Measurements from ENCODE around the gene DNAJB6. TPM values are rescaled to one million over a fixed set of nuclear protein-coding genes. Genes with fewer than 3 reads are reported as not detected.
A peak's percentile ranks its signal among the peaks of the same experiment; 100 is the strongest.

Gene DNAJB6
- total RNA-seq, 1 donor from 2014 or later: 103 TPM

- no peak for TF ChIP-seq CTCF (IDR thresholded peaks at IDR 0.05)
- Histone ChIP-seq H3K27me3 (ENCODE audit: low read depth) (no peaks in the 10 kb centered on the region), H3K36me3 (peaks cover 49% of the 10 kb centered on the region), H3K27ac (no peak overlapping the region), H3K4me1 (peaks cover 5% of the 10 kb centered on the region), H3K9me3 (no peaks in the 10 kb centered on the region), H3K4me3 (no peak overlapping the region)
- DNase-seq (no peak), ATAC-seq (no peak)
- intact Hi-C loops (cut with DNase I): no loop called here
These were observed 42.7 kb downstream of the DNAJB6 start for GRCh38 chr7:157379493-157379892.

GRCh38 chr7:157380416-157380815 is 43.6 kb downstream of the DNAJB6 start:
- Histone ChIP-seq H3K36me3 (peaks cover 57% of the 10 kb centered on the region), H3K4me1 (peaks cover 5% of the 10 kb centered on the region), H3K4me3 (no peak overlapping the region), H3K9me3 (no peaks in the 10 kb centered on the region), H3K27me3 (ENCODE audit: low read depth) (no peaks in the 10 kb centered on the region), H3K27ac (no peak overlapping the region)
- intact Hi-C loops (cut with DNase I): no loop called here
- TF ChIP-seq CTCF (IDR thresholded peaks at IDR 0.05): no peak
- ATAC-seq: no peak
- DNase-seq: no peak

GRCh38 chr7:157383868-157384267 is 47.1 kb downstream of the DNAJB6 start:
- no peaks in the 10 kb centered on the region for H3K4me1 ChIP-seq
- no peak for DNase-seq
- peaks cover 58% of the 10 kb centered on the region for H3K36me3 ChIP-seq
- no peak overlapping the region for H3K4me3 ChIP-seq
- no peaks in the 10 kb centered on the region for H3K9me3 ChIP-seq
- no peak for ATAC-seq
- H3K27me3 ChIP-seq (ENCODE audit: low read depth): no peaks in the 10 kb centered on the region
- TF ChIP-seq CTCF (IDR thresholded peaks at IDR 0.05): no peak
- H3K27ac ChIP-seq: no peak overlapping the region
- intact Hi-C loops (cut with DNase I): no loop called here

- Histone ChIP-seq H3K4me3 (no peak overlapping the region), H3K4me1 (no peaks in the 10 kb centered on the region), H3K9me3 (no peaks in the 10 kb centered on the region), H3K36me3 (peaks cover 60% of the 10 kb centered on the region), H3K27ac (no peak overlapping the region), H3K27me3 (ENCODE audit: low read depth) (no peaks in the 10 kb centered on the region)
- ATAC-seq: peak; percentile 20 to 52
- DNase-seq: no peak
- no peak for TF ChIP-seq CTCF (IDR thresholded peaks at IDR 0.05)
- intact Hi-C loops (cut with DNase I): no loop called here
These were observed 47.5 kb downstream of the DNAJB6 start for GRCh38 chr7:157384301-157384700.

- Histone ChIP-seq H3K4me3 (no peak overlapping the region), H3K36me3 (peaks cover 75% of the 10 kb centered on the region), H3K9me3 (no peaks in the 10 kb centered on the region), H3K4me1 (peaks cover 11% of the 10 kb centered on the region), H3K27ac (peak overlapping the region; percentile 37), H3K27me3 (ENCODE audit: low read depth) (no peaks in the 10 kb centered on the region)
- ATAC-seq (peak; percentile 83 to 87), DNase-seq (peak; percentile 88)
- intact Hi-C loops (cut with DNase I): no loop called here
- peak; percentile 91 for TF ChIP-seq CTCF (IDR thresholded peaks at IDR 0.05)
These were observed 50.4 kb downstream of the DNAJB6 start for GRCh38 chr7:157386979-157387800.

Data from lower lobe of right lung (tissue), 2 donors.